Body of pancreas (tissue), 4 donors: ENCODE measurements around the gene PRDX2.

Experiments
- CTCF ChIP-seq, 7 experiments: fragments of 450-650 bp in 4 of 7; fragments of 200-600 bp in 3 of 7; sonication (generic) in 3 of 7; IDR thresholded peaks; one replicate each; pipeline ENCODE4 v1.5.1; 2016 to 2019; ENCODE audit warnings: antibody characterized with exemption in 7 of 7
- POLR2A ChIP-seq, 3 donors: fragments of 450-650 bp; IDR thresholded peaks; one replicate each; pipeline ENCODE4 v1.6.1; 2016; ENCODE audit warnings: antibody characterized with exemption in 3 of 3, mild to moderate bottlenecking in 2 of 3

GRCh38 chr19:12782174-12782423 is 19.5 kb downstream of the PRDX2 start:
- TF ChIP-seq CTCF (IDR thresholded peaks at IDR 0.05) (no peak), POLR2A (IDR thresholded peaks at IDR 0.05) (no peak)
